GM12801 (cell line): ENCODE results near the gene TCF7L2.

Source experiments
- CTCF ChIP-seq: IDR thresholded peaks from one replicate; pipeline ENCODE4 v1.5.1; 2011; ENCODE audit warnings: control low read depth; ENCODE audit not compliant: insufficient read length; ENCODE audit errors: extremely low read depth

The TCF7L2 gene

GRCh38 chr10:113087165-113088029 lies 137.3 kb downstream of the TCF7L2 start:
- TF ChIP-seq CTCF, result no peak

DNA sequence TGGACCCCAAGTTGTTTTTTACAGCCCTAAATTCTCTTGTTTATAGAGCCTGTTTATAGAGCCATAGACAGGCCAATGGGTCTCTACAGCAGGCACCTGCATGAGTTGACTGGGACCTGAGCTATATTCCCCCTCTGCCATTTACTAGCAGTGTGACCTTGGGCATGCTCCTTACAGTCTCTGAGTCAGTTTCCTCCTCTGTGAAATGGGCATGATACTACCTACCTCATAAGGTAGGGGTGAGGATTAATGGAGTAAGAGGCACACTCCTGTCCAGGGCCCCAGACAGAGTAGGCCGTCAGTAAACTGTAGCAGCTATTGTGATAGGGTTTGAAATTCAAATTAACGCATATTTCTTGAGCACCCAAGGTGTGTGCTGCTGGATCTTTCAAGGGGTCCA lies 138.1 kb downstream of the TCF7L2 start:
- no peak for TF ChIP-seq CTCF

GRCh38 chr10:113089551-113089950 lies 139.5 kb downstream of the TCF7L2 start:
- no peak for TF ChIP-seq CTCF

GRCh38 chr10:113091920-113092319 lies 141.9 kb downstream of the TCF7L2 start:
- TF ChIP-seq CTCF, result no peak

DNA sequence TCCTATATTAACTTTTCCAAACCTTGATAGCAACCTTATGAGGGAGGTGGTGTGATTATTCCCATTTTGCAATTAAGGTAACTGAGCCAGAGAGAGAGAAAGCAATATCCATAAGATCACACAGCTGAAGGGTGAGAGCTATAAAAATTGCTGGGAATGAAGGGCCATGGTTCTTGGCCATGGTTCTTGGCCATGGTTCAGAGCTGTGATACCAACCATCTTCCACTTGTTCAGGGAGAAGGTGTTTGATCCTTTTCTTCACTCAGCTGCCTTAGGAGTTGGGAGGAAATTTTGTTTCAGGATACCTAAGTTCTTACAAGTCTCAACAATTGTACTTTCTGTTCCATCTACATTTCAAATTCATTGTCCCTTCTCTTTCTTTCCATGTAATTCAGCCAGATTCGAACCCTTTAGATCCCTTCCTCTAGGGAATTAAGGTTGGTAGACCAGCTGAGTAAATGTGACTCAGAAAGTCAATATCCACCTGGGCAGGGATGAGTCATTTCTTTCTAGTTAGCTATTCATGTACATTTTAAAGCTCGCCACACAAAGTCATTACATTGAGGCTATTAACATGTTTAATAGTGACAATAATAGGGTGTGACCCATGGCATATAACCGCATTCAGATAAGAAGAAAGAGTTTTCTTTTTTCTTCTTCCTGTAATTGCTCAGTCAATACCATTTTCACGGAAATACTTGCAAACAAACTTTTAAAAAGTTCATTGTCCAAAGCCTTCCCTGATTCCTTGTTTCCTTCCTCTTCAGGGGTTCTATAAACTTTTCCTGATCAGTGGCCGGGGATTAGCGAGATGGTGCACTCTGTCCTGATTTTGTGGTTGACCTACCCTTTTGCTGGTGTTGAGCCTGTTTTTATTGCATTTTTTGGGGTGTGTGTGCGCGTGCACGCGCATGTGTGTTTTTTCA lies 143.4 kb downstream of the TCF7L2 start:
- no peak for TF ChIP-seq CTCF

DNA sequence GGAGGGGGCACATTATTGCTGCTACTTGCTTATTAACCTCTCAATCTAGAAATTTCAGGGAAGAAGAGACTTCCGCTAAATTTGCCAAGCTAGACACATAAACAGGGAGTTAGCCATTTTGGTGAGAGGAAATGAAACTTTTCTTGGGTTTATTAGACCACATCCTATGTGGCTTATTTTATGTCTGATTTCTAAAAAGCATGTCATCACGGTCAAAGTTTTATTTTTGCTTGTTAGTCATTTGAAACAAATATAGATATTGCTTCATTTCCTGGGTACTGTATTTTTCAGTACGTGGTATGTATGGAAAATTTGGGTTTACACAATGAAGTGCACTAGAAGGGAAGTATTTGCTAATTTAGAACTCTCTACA lies 144.1 kb downstream of the TCF7L2 start:
- TF ChIP-seq CTCF, result no peak

DNA sequence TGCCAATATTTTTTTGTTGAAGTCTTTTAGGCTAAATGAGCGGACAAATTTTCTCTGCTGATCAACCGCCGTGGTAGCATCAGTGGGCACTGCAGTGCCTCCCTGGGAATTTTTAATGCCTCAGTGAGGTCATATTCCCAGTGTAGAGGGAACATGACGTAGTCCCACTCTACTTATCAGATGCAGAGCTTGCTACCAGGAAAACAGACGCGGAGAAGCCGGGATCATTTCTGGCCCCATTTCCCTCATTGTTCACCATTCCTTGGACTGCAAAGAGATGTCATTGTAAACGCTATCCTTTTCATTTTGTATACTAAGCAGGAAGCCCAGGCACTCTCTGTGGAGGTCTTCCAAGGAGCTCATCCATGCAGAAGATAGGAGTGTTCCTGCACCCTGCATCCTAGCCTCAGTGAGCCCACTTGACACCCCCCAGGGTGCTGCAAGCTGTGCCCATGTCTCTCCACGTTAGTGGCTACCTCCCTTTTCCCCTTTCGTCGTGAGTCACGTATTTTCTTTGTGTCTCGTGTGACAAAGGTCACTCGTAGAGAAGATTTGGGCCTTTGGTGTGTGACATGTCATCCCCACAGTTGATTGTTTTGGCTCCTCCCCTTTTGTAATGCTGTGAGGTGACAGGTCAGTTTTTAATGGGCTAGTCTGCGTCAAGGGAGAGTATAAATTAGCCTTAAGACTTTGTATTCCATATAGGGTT lies 145.5 kb downstream of the TCF7L2 start:
- TF ChIP-seq CTCF, result no peak
